Measurements from ENCODE around the gene FRMD4B. TPM values are rescaled to one million over a fixed set of nuclear protein-coding genes. Genes with fewer than 3 reads are reported as not detected.

FRMD4B gene
- total RNA-seq, 5 donors from 2014 or later (not counting 1 experiment from before 2014, with no cell fraction given): 5.5 to 23.1 (median 10.9) TPM

- Mint-ChIP-seq H3K4me1 (peaks cover 11 to 24% (median 15%) of the 10 kb centered on the region in 3 donors), H3K27ac (peak overlapping the region in 1 of 2 donors; percentile 21), H3K27me3 (peaks cover 14 to 18% of the 10 kb centered on the region in 2 donors), H3K9me3 (peaks cover 0 to 3% (median 0%) of the 10 kb centered on the region in 3 donors), H3K4me3 (peak overlapping the region in 1 of 3 donors; percentile 71), H3K36me3 (no peaks in the 10 kb centered on the region)
- ATAC-seq (replicated peaks in 1 of 4) (no peak), DNase-seq (no peak)
- CTCF ChIA-PET: no interaction called here
- Histone ChIP-seq H3K27ac (ENCODE audit: low read length) (no peak overlapping the region), H3K9me3 (no peaks in the 10 kb centered on the region), H3K36me3 (ENCODE audit: control insufficient read depth in 2 of 2, extremely low read depth in 1 of 2, insufficient read depth in 1 of 2, low read length in 1 of 2) (no peaks in the 10 kb centered on the region), H3K4me1 (ENCODE audit: control insufficient read depth in 1 of 2, extremely low read depth in 1 of 2, insufficient read depth in 2 of 2, low read length in 2 of 2) (peaks cover 0 to 14% of the 10 kb centered on the region in 2 experiments), H3K4me3 (ENCODE audit: control insufficient read depth in 1 of 2, extremely low read depth in 1 of 2, low read length in 1 of 2) (no peak overlapping the region), H3K27me3 (replicated peaks in 1 of 2; ENCODE audit: control insufficient read depth in 2 of 2, extremely low read depth in 1 of 2, insufficient read depth in 2 of 2, low read length in 1 of 2) (no peaks in the 10 kb centered on the region)
- 57% methylated on average over 1 of the region's 6 CpGs for WGBS (ENCODE audit: insufficient coverage)
- POLR2A ChIA-PET: no interaction called here
Observed at GRCh38 chr3:69352305-69353087, 33.4 kb downstream of the FRMD4B start.

GRCh38 chr3:69343875-69344274, 42.0 kb downstream of the FRMD4B start:
- Mint-ChIP-seq H3K36me3 (peaks cover 4% of the 10 kb centered on the region), H3K27ac (no peak overlapping the region), H3K4me1 (no peaks in the 10 kb centered on the region), H3K9me3 (peaks cover 2 to 8% (median 4%) of the 10 kb centered on the region in 3 donors), H3K27me3 (peaks cover 11 to 12% of the 10 kb centered on the region in 2 donors), H3K4me3 (no peak overlapping the region)
- CTCF ChIA-PET: interaction anchor here in 1 of 2 donors (0.6 kb wide), 1 partner anchor 18 kb away, joined by 3 read pairs; no protein-coding TSS in a partner anchor
- ATAC-seq (replicated peaks in 1 of 4) (no peak), DNase-seq (no peak)
- H3K4me3 ChIP-seq (ENCODE audit: control insufficient read depth in 1 of 2, extremely low read depth in 1 of 2, low read length in 1 of 2): no peak overlapping the region
- no peaks in the 10 kb centered on the region for H3K4me1 ChIP-seq (ENCODE audit: control insufficient read depth in 1 of 2, extremely low read depth in 1 of 2, insufficient read depth in 2 of 2, low read length in 2 of 2)
- WGBS (ENCODE audit: insufficient coverage): 100% methylated on average over 1 of the region's 4 CpGs
- peaks cover 0 to 4% of the 10 kb centered on the region in 2 experiments for H3K27me3 ChIP-seq (replicated peaks in 1 of 2; ENCODE audit: control insufficient read depth in 2 of 2, extremely low read depth in 1 of 2, insufficient read depth in 2 of 2, low read length in 1 of 2)
- H3K9me3 ChIP-seq: no peaks in the 10 kb centered on the region
- H3K27ac ChIP-seq (ENCODE audit: low read length): no peak overlapping the region
- no peaks in the 10 kb centered on the region for H3K36me3 ChIP-seq (ENCODE audit: control insufficient read depth in 2 of 2, extremely low read depth in 1 of 2, insufficient read depth in 1 of 2, low read length in 1 of 2)
- POLR2A ChIA-PET: no interaction called here

DNA sequence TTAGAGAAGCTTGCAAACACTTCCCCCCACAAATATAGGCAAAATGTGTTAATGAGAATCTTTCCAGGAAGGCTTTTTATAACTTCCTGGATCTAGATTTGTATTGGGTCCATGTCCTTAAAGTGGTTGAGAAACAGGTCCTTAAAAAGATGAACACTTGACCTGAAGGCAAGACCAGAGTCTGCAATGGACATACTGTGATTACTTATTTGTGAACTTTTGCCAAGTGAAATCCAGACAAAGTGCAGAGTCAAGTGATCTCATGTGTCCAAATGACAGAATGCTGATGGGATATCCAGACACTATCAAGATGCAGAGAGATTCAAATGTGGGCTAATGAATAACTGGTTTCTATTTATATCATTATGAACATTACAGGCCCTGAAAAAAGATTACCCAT, 43.8 kb downstream of the FRMD4B start:
- no peaks in the 10 kb centered on the region for H3K4me1 ChIP-seq (ENCODE audit: control insufficient read depth in 1 of 2, extremely low read depth in 1 of 2, insufficient read depth in 2 of 2, low read length in 2 of 2)
- no peak overlapping the region for H3K27ac Mint-ChIP-seq
- ChIA-PET CTCF (no interaction called here), POLR2A (no interaction called here)
- no peak overlapping the region for H3K27ac ChIP-seq (ENCODE audit: low read length)
- H3K9me3 Mint-ChIP-seq: peaks cover 2 to 4% (median 4%) of the 10 kb centered on the region in 3 donors
- no peak overlapping the region for H3K4me3 ChIP-seq (ENCODE audit: control insufficient read depth in 1 of 2, extremely low read depth in 1 of 2, low read length in 1 of 2)
- no peak overlapping the region for H3K4me3 Mint-ChIP-seq
- no peak for DNase-seq
- H3K36me3 Mint-ChIP-seq: peaks cover 4% of the 10 kb centered on the region
- H3K4me1 Mint-ChIP-seq: no peaks in the 10 kb centered on the region
- peaks cover 0 to 4% of the 10 kb centered on the region in 2 experiments for H3K27me3 ChIP-seq (replicated peaks in 1 of 2; ENCODE audit: control insufficient read depth in 2 of 2, extremely low read depth in 1 of 2, insufficient read depth in 2 of 2, low read length in 1 of 2)
- no peaks in the 10 kb centered on the region for H3K9me3 ChIP-seq
- ATAC-seq (replicated peaks in 1 of 4): no peak
- H3K36me3 ChIP-seq (ENCODE audit: control insufficient read depth in 2 of 2, extremely low read depth in 1 of 2, insufficient read depth in 1 of 2, low read length in 1 of 2): no peaks in the 10 kb centered on the region
- H3K27me3 Mint-ChIP-seq: peaks cover 5 to 8% of the 10 kb centered on the region in 2 donors

GRCh38 chr3:69339760-69340159, 46.1 kb downstream of the FRMD4B start:
- Histone ChIP-seq H3K4me1 (ENCODE audit: control insufficient read depth in 1 of 2, extremely low read depth in 1 of 2, insufficient read depth in 2 of 2, low read length in 2 of 2) (no peaks in the 10 kb centered on the region), H3K36me3 (ENCODE audit: control insufficient read depth in 2 of 2, extremely low read depth in 1 of 2, insufficient read depth in 1 of 2, low read length in 1 of 2) (no peaks in the 10 kb centered on the region), H3K27ac (ENCODE audit: low read length) (no peak overlapping the region), H3K27me3 (replicated peaks in 1 of 2; ENCODE audit: control insufficient read depth in 2 of 2, extremely low read depth in 1 of 2, insufficient read depth in 2 of 2, low read length in 1 of 2) (peaks cover 0 to 4% of the 10 kb centered on the region in 2 experiments), H3K9me3 (no peaks in the 10 kb centered on the region), H3K4me3 (ENCODE audit: control insufficient read depth in 1 of 2, extremely low read depth in 1 of 2, low read length in 1 of 2) (no peak overlapping the region)
- no peak for ATAC-seq (replicated peaks in 1 of 4)
- no peak overlapping the region for H3K4me3 Mint-ChIP-seq
- ChIA-PET POLR2A (no interaction called here), CTCF (no interaction called here)
- H3K4me1 Mint-ChIP-seq: no peaks in the 10 kb centered on the region
- H3K27me3 Mint-ChIP-seq: peaks cover 0 to 3% of the 10 kb centered on the region in 2 donors
- no peaks in the 10 kb centered on the region for H3K36me3 Mint-ChIP-seq
- DNase-seq: no peak
- no CpG with 5 or more reads among the region's 1 CpG for WGBS (ENCODE audit: insufficient coverage)
- no peak overlapping the region for H3K27ac Mint-ChIP-seq
- H3K9me3 Mint-ChIP-seq: no peaks in the 10 kb centered on the region

GRCh38 chr3:69338911-69339310, 47.0 kb downstream of the FRMD4B start:
- ChIA-PET CTCF (no interaction called here), POLR2A (no interaction called here)
- 63% methylated on average over 2 of the region's 4 CpGs for WGBS (ENCODE audit: insufficient coverage)
- no peaks in the 10 kb centered on the region for H3K9me3 ChIP-seq
- no peak for ATAC-seq (replicated peaks in 1 of 4)
- no peak overlapping the region for H3K27ac Mint-ChIP-seq
- DNase-seq: no peak
- no peaks in the 10 kb centered on the region for H3K36me3 Mint-ChIP-seq
- H3K4me3 ChIP-seq (ENCODE audit: control insufficient read depth in 1 of 2, extremely low read depth in 1 of 2, low read length in 1 of 2): no peak overlapping the region
- no peak overlapping the region for H3K27ac ChIP-seq (ENCODE audit: low read length)
- H3K27me3 ChIP-seq (replicated peaks in 1 of 2; ENCODE audit: control insufficient read depth in 2 of 2, extremely low read depth in 1 of 2, insufficient read depth in 2 of 2, low read length in 1 of 2): peaks cover 0 to 4% of the 10 kb centered on the region in 2 experiments
- no peaks in the 10 kb centered on the region for H3K27me3 Mint-ChIP-seq
- H3K9me3 Mint-ChIP-seq: no peaks in the 10 kb centered on the region
- no peaks in the 10 kb centered on the region for H3K4me1 ChIP-seq (ENCODE audit: control insufficient read depth in 1 of 2, extremely low read depth in 1 of 2, insufficient read depth in 2 of 2, low read length in 2 of 2)
- no peaks in the 10 kb centered on the region for H3K36me3 ChIP-seq (ENCODE audit: control insufficient read depth in 2 of 2, extremely low read depth in 1 of 2, insufficient read depth in 1 of 2, low read length in 1 of 2)
- H3K4me3 Mint-ChIP-seq: no peak overlapping the region
- H3K4me1 Mint-ChIP-seq: no peaks in the 10 kb centered on the region

GRCh38 chr3:69332934-69333333, 53.0 kb downstream of the FRMD4B start:
- peaks cover 0 to 2% of the 10 kb centered on the region in 2 donors for H3K27me3 Mint-ChIP-seq

More at GRCh38 chr3:69332934-69333333, 53.0 kb downstream of the FRMD4B start:
- H3K36me3 ChIP-seq (ENCODE audit: control insufficient read depth in 2 of 2, extremely low read depth in 1 of 2, insufficient read depth in 1 of 2, low read length in 1 of 2): no peaks in the 10 kb centered on the region
- no peaks in the 10 kb centered on the region for H3K36me3 Mint-ChIP-seq
- H3K27ac Mint-ChIP-seq: no peak overlapping the region
- CTCF ChIA-PET: no interaction called here
- POLR2A ChIA-PET: no interaction called here
- H3K9me3 ChIP-seq: no peaks in the 10 kb centered on the region
- no CpG with 5 or more reads among the region's 2 CpGs for WGBS (ENCODE audit: insufficient coverage)
- no peak overlapping the region for H3K4me3 ChIP-seq (ENCODE audit: control insufficient read depth in 1 of 2, extremely low read depth in 1 of 2, low read length in 1 of 2)
- H3K27me3 ChIP-seq (replicated peaks in 1 of 2; ENCODE audit: control insufficient read depth in 2 of 2, extremely low read depth in 1 of 2, insufficient read depth in 2 of 2, low read length in 1 of 2): peaks cover 0 to 2% of the 10 kb centered on the region in 2 experiments
- no peaks in the 10 kb centered on the region for H3K9me3 Mint-ChIP-seq
- DNase-seq (no peak), ATAC-seq (replicated peaks in 1 of 4) (no peak)
- peaks cover 10 to 12% (median 10%) of the 10 kb centered on the region in 3 donors for H3K4me1 Mint-ChIP-seq
- no peak overlapping the region for H3K27ac ChIP-seq (ENCODE audit: low read length)
- H3K4me1 ChIP-seq (ENCODE audit: control insufficient read depth in 1 of 2, extremely low read depth in 1 of 2, insufficient read depth in 2 of 2, low read length in 2 of 2): peaks cover 0 to 3% of the 10 kb centered on the region in 2 experiments
- H3K4me3 Mint-ChIP-seq: no peak overlapping the region

All from T-cell (primary cell).